ENCODE data around the gene GUCY1B1. TPM values are rescaled to one million over a fixed set of nuclear protein-coding genes. Genes with fewer than 3 reads are reported as not detected.

GUCY1B1 gene
- polyA plus RNA-seq, 1 donor (not counting 4 experiments of a cell fraction or from before 2014, with no cell fraction given) = 0.05 TPM

- TF ChIP-seq CTCF (optimal IDR thresholded peaks at IDR 0.05 in 1 of 3, IDR thresholded peaks at IDR 0.05 in 1 of 3, conservative IDR thresholded peaks at IDR 0.05 in 1 of 3; ENCODE audit: extremely low read depth in 1 of 3, insufficient read depth in 2 of 3, low read length in 3 of 3) = no peak
- no peak for TF ChIP-seq EZH2 (IDR thresholded peaks at IDR 0.05; ENCODE audit: low read length)
Measured at GRCh38 chr4:155711556-155711955, 47.3 kb upstream of the GUCY1B1 start.

GRCh38 chr4:155712846-155713245, 46.0 kb upstream of the GUCY1B1 start:
- no peaks in the 10 kb centered on the region for H3K36me3 ChIP-seq (ENCODE audit: control insufficient read depth in 2 of 2, extremely low read depth in 1 of 2, insufficient read depth in 2 of 2, low read length in 2 of 2)
- H3K79me2 ChIP-seq (ENCODE audit: control insufficient read depth, insufficient read depth, low read length) = no peaks in the 10 kb centered on the region
- H3K27ac ChIP-seq (ENCODE audit: control insufficient read depth, insufficient read depth, low read length) = no peak overlapping the region
- FAIRE-seq = no peak
- H4K20me1 ChIP-seq (ENCODE audit: control insufficient read depth, extremely low read depth, insufficient read depth, low read length) = no peaks in the 10 kb centered on the region
- no peak overlapping the region for H3K4me2 ChIP-seq (ENCODE audit: control insufficient read depth, extremely low read depth, insufficient read depth, low read depth, low read length)
- no peaks in the 10 kb centered on the region for H3K27me3 ChIP-seq (ENCODE audit: control insufficient read depth, extremely low read depth, insufficient read depth, low read length)
- H3K9ac ChIP-seq (ENCODE audit: control insufficient read depth, extremely low read depth, insufficient read depth, low read length) = no peak overlapping the region
- no peak overlapping the region for H2AFZ ChIP-seq (ENCODE audit: control insufficient read depth, low read length)
- no peaks in the 10 kb centered on the region for H3K9me3 ChIP-seq (ENCODE audit: control insufficient read depth, low read depth, low read length)
- dilution Hi-C loops (cut with MboI; ENCODE audit: extremely low pct_ligation_motif_present, low sequenced_read_pairs) = no loop called here
- no peak overlapping the region for H3K4me3 ChIP-seq (ENCODE audit: control insufficient read depth in 2 of 3, extremely low read depth in 1 of 3, insufficient read depth in 2 of 3, low read depth in 1 of 3, low read length in 3 of 3)
- no peak for DNase-seq (ENCODE audit: low read depth, low spot score)
- no peaks in the 10 kb centered on the region for H3K9me1 ChIP-seq (ENCODE audit: control insufficient read depth, extremely low read depth, insufficient read depth, low read length)
- TF ChIP-seq EZH2 (IDR thresholded peaks at IDR 0.05; ENCODE audit: low read length) (no peak), CTCF (optimal IDR thresholded peaks at IDR 0.05 in 1 of 3, IDR thresholded peaks at IDR 0.05 in 1 of 3, conservative IDR thresholded peaks at IDR 0.05 in 1 of 3; ENCODE audit: extremely low read depth in 1 of 3, insufficient read depth in 2 of 3, low read length in 3 of 3) (no peak)
- H3K4me1 ChIP-seq (ENCODE audit: control insufficient read depth, extremely low read depth, insufficient read depth, low read length) = no peaks in the 10 kb centered on the region

More at GRCh38 chr4:155711556-155711955, 47.3 kb upstream of the GUCY1B1 start:
- no peak overlapping the region for H3K27ac ChIP-seq (ENCODE audit: control insufficient read depth, insufficient read depth, low read length)
- H3K4me3 ChIP-seq (ENCODE audit: control insufficient read depth in 2 of 3, extremely low read depth in 1 of 3, insufficient read depth in 2 of 3, low read depth in 1 of 3, low read length in 3 of 3) = no peak overlapping the region
- DNase-seq (ENCODE audit: low read depth, low spot score) = no peak
- dilution Hi-C loops (cut with MboI; ENCODE audit: extremely low pct_ligation_motif_present, low sequenced_read_pairs) = no loop called here
- H3K9me1 ChIP-seq (ENCODE audit: control insufficient read depth, extremely low read depth, insufficient read depth, low read length) = no peaks in the 10 kb centered on the region
- no peak overlapping the region for H3K4me2 ChIP-seq (ENCODE audit: control insufficient read depth, extremely low read depth, insufficient read depth, low read depth, low read length)
- no peak overlapping the region for H2AFZ ChIP-seq (ENCODE audit: control insufficient read depth, low read length)
- no peaks in the 10 kb centered on the region for H3K4me1 ChIP-seq (ENCODE audit: control insufficient read depth, extremely low read depth, insufficient read depth, low read length)
- FAIRE-seq = no peak
- H4K20me1 ChIP-seq (ENCODE audit: control insufficient read depth, extremely low read depth, insufficient read depth, low read length) = no peaks in the 10 kb centered on the region
- no peaks in the 10 kb centered on the region for H3K27me3 ChIP-seq (ENCODE audit: control insufficient read depth, extremely low read depth, insufficient read depth, low read length)
- no peak overlapping the region for H3K9ac ChIP-seq (ENCODE audit: control insufficient read depth, extremely low read depth, insufficient read depth, low read length)
- no peaks in the 10 kb centered on the region for H3K36me3 ChIP-seq (ENCODE audit: control insufficient read depth in 2 of 2, extremely low read depth in 1 of 2, insufficient read depth in 2 of 2, low read length in 2 of 2)
- no peaks in the 10 kb centered on the region for H3K9me3 ChIP-seq (ENCODE audit: control insufficient read depth, low read depth, low read length)
- no peaks in the 10 kb centered on the region for H3K79me2 ChIP-seq (ENCODE audit: control insufficient read depth, insufficient read depth, low read length)
